Activated gamma-delta T cell (primary cell): Measurements from ENCODE around the gene C1QTNF7.

ENCODE experiments used
- DNase-seq: peaks from one replicate; lab custom pipeline; 2025; lab: John Stamatoyannopoulos, UW

The C1QTNF7 gene

GRCh38 chr4:15457406-15458201 is 29.8 kb downstream of the C1QTNF7 start:
- no peak for DNase-seq

DNA sequence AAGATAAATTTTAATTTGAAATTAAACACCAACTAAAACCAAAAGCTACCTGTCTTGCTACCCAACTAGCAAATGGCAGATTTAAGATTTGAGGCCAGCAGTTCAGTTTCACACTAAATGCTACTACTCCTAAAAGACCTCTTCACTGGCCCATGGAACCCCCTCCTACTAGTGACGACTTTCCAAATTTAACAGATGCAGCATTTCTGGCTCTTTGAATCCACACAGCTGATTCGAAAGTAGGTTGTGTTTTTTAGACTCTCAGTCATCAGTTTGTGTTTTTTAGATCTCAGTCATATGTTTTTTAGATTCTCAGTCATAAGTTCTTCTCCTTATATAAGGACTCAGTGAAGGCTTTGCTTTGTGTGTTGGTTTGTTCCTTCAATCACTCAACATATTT is 30.8 kb downstream of the C1QTNF7 start:
- no peak for DNase-seq

GRCh38 chr4:15459706-15460105 is 31.9 kb downstream of the C1QTNF7 start:
- no peak for DNase-seq

DNA sequence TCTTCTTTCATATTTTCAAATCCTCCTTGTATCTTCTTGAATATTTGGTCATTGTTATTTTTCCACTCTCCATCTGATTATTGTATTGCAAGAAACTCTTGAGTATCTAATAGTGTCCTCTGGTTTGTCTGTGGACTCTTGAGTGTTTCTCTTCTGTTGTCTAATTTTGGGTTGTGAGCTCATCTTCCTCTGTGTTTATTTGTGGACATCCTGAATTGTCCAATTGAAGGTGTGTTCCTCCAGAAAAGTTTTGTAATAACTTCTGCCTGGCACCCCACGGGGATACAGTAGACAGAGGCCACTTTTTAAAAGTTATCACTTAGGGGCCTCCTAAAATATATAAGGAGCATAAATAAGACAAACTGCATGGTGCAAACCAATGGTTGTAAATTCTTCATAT is 38.8 kb downstream of the C1QTNF7 start:
- no peak for DNase-seq

- no peak for DNase-seq
These were observed 41.7 kb downstream of the C1QTNF7 start, which contains the start of gene CC2D2A for GRCh38 chr4:15469402-15470127. CC2D2A (plus strand) TSS chr4:15469882; CDS start chr4:15475933, 6,051 bp downstream.

DNA sequence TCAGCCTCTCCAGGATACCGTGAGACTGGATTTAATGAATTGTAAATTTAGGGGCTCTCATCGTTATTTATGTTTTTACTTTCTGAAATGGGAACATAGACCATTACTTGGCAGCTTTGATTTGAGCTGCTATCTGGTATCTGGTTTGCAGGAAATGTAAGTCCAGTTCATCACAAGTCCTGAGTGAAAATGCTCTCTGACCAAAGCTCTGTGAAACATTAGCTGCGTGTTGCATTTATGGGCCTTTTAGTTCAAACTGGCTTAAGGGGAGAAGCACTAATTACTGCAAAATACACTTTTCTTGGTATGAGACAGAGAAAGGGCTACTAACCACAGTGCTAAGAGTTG is 42.3 kb downstream of the C1QTNF7 start:
- no peak for DNase-seq

GRCh38 chr4:15476396-15476795 is 48.6 kb downstream of the C1QTNF7 start:
- no peak for DNase-seq

DNA sequence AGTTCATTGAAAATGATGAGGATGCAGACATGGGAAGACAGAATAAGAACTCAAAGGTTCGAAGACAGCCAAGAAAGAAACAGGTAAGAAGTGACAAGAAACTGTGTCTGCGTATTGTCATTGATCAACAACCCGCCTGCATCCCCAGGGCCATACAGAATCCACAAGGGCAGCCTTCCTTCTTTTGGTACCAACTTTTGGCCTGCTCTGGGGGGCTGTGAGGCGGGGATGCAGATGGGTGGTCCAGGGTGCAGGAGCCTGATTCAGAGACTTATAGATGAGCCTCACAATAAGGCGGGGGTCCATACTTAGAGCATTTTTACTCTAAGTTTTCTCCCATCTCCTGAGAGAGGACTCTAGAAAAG is 50.9 kb downstream of the C1QTNF7 start:
- no peak for DNase-seq

DNA sequence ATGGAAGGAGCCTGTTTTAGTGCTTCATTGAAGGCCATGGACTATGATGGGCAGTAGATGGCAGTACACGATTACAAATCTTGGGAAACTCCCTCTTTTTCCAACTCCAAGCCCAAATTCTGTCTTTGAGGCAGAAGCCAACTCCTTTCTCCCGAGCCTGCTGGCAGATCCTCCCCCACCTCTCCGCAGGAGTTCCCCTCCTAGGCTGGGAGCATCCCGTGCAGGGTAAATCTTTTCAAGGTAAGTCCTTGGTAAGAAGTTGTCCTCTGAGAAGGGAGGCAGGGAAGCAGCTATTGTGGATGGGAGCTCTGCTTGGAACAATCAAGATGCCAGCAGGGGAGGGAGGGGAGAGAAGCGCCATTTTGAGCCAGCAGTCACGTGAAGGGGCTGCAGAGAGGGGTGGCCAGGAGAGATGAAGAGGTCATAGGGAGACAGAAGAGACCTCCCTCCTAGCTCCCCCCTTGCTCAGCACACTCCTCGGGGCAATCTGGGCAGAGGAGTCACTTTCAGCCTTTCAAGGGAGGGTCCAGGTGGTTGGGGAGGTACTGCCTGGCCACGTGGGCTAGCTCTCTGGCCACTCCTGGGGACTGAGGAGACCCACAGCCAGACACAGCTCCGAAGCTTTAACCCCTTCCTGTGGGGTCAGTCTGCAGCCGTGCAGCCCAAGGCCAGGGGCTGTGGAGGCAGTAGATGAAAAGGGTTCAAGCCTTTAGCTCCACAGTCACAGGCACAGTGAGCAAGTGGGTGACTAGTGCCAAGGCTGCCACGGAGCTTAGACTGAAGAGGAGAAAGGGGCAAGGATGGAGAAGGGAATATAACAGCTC is 51.5 kb downstream of the C1QTNF7 start:
- no peak for DNase-seq

GRCh38 chr4:15479913-15480185 is 52.0 kb downstream of the C1QTNF7 start:
- DNase-seq = no peak

- DNase-seq = no peak
These were observed 54.3 kb downstream of the C1QTNF7 start for GRCh38 chr4:15481961-15482745.

DNA sequence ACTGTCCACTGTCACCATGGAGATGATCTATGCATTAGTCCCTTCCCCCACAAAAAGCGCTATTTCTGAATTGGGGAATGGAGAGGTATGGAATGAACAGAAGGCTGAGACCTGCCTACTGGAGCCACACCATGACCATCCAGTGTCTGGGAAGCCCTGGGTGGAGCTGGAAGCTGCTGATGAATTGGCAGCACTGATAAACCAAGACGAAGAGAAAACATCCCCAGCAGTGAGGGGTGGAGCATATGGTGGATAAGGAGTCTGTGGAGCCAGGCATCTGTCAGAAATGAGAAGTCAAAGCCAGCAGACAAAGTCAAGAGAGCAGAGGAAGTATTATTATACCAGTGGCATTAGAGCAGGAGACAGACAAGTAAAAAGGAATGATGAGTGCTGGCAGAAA is 55.0 kb downstream of the C1QTNF7 start:
- DNase-seq = no peak

GRCh38 chr4:15488136-15488535 is 60.3 kb downstream of the C1QTNF7 start:
- DNase-seq = no peak

DNA sequence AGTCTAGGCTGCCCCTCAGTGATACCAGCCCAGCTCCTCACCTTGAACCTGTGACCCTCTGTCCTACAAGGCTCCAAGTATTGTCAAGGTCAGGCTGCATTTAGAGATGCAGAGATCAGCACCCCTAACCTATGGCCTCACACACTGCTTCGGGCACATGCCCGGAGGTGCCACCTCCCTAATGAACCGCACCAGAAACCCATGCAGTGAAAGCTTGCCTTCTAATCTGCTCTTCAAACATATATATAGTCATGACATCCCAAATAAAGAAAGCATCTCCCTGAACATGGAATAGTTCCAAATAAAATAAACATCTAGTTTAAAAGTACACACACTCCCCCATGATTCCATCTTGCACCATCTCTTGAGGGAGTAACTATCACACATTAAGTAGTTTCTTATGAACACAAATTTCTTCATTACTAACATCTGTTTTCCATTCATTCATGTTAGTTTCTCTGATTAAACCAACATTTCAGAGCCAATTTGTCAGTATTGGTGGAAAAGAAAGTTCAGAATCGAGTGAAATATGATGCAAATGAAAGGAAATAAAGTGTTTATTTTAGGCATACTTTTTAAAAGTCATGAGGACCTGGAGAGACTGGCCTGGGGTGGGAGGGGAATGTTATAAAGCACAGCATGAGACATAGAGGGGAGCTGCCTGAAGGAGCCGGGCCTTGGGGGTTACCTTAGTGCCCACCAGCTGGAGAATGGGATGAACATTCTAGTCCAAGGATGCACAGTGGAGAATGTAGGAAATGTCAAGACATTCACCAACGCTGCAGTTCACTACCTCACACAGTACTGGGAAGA is 61.0 kb downstream of the C1QTNF7 start:
- no peak for DNase-seq

GRCh38 chr4:15489551-15489950 is 61.7 kb downstream of the C1QTNF7 start:
- no peak for DNase-seq

DNA sequence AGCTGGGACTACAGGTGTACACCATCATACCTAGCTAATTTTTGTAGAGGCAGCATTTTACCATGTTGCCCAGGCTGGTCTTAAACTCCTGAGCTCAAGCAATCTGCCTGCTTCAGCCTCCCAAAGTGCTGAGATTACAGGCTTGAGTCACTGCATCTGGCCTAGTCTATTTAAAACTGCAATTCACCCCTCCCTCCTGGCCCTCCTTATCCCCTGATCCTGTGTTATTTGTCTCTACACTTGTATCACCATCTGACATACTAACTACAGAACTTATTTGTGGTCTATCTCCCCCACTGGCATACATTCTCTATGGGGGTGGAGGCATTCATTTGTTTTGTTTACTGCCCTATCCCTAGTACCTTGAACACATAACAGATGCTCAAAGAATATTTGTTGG is 65.6 kb downstream of the C1QTNF7 start:
- DNase-seq = no peak

- DNase-seq = no peak
These were observed 67.8 kb downstream of the C1QTNF7 start for GRCh38 chr4:15495621-15496020.
